Colonic mucosa (tissue), 4 donors: ENCODE data around the gene STAT3. TPM values are rescaled to one million over a fixed set of nuclear protein-coding genes. Genes with fewer than 3 reads are reported as not detected.
A peak's percentile ranks its signal among the peaks of the same experiment; 100 is the strongest.
"Not testable (repeated sequence)": the region's sequence is repeated elsewhere in the genome, so short reads cannot be mapped to it uniquely, and the experiment has no call there.

ENCODE experiments used
- DNase-seq: peaks from one replicate; pipeline ENCODE4 v3.0.0-alpha.2; 2020
- H3K27ac ChIP-seq: fragments of 200-600 bp; one replicate; pipeline ENCODE4 v1.8.0; 2021
- H3K27me3 ChIP-seq: fragments of 200-600 bp; one replicate; pipeline ENCODE4 v1.8.0; 2021
- H3K36me3 ChIP-seq: fragments of 200-600 bp; one replicate; pipeline ENCODE4 v1.8.0; 2021
- H3K4me1 ChIP-seq: fragments of 200-600 bp; one replicate; pipeline ENCODE4 v1.8.0; 2021; ENCODE audit warnings: mild to moderate bottlenecking
- H3K4me3 ChIP-seq: fragments of 200-600 bp; one replicate; pipeline ENCODE4 v1.8.0; 2021
- H3K9ac ChIP-seq, 2 donors: one replicate each; pipeline ENCODE4 v1.7.0; 2013; ENCODE audit warnings: control low read depth in 2 of 2, low read depth in 2 of 2, low read length in 2 of 2
- H3K9me3 ChIP-seq: fragments of 200-600 bp; one replicate; pipeline ENCODE4 v1.8.0; 2021
- CTCF ChIP-seq: fragments of 200-600 bp; IDR thresholded peaks from one replicate; pipeline ENCODE4 v1.8.0; 2022; ENCODE audit warnings: antibody characterized with exemption, mild to moderate bottlenecking
- intact Hi-C: fragments of 100-400 bp; cut with DNase I; formaldehyde crosslinking; loops from one replicate; pipeline ENCODE4 v1.14.1; 2022
- total RNA-seq, 2 donors: library from RNA; stranded (reverse); fragmentation: NEBNext Ultra II Directional in 1 of 2; extraction: Animal tissue kit (Norgen Biotek cat#: 25700) in 1 of 2; gene quantifications; one replicate each; pipeline ENCODE4 v1.2.1, GENCODE V29; 2021
- donor health status: healthy.
- donor health status: DM: no; HTN: no; CAD: no.
- donor health status: DM: no; HTN: no; CAD: no.

The STAT3 gene
- total RNA-seq, 2 donors from 2014 or later, result 137 to 216 TPM

- Histone ChIP-seq H3K4me1 (no peaks in the 10 kb centered on the region), H3K9me3 (no peaks in the 10 kb centered on the region), H3K9ac (peak overlapping the region in 1 of 2 donors; percentile 67), H3K4me3 (no peak overlapping the region), H3K27ac (peak overlapping the region; percentile 78), H3K27me3 (no peaks in the 10 kb centered on the region), H3K36me3 (no peaks in the 10 kb centered on the region)
- no peak for TF ChIP-seq CTCF
- DNase-seq, result peak; percentile 47
- intact Hi-C loops, result no loop called here
Measured at GRCh38 chr17:42403150-42403549, 14.9 kb upstream of the STAT3 start.

GRCh38 chr17:42402117-42402516 is 13.9 kb upstream of the STAT3 start:
- intact Hi-C loops, result no loop called here
- H3K4me1 ChIP-seq, result no peaks in the 10 kb centered on the region
- peak overlapping the region; percentile 78 for H3K27ac ChIP-seq
- no peaks in the 10 kb centered on the region for H3K27me3 ChIP-seq
- no peaks in the 10 kb centered on the region for H3K36me3 ChIP-seq
- H3K4me3 ChIP-seq, result no peak overlapping the region
- peak; percentile 75 for DNase-seq
- H3K9me3 ChIP-seq, result no peaks in the 10 kb centered on the region
- peak overlapping the region in 1 of 2 donors; percentile 67 for H3K9ac ChIP-seq
- no peak for TF ChIP-seq CTCF

GRCh38 chr17:42400844-42401375 is 12.7 kb upstream of the STAT3 start:
- H3K4me3 ChIP-seq, H3K27me3 ChIP-seq, H3K36me3 ChIP-seq, H3K27ac ChIP-seq, DNase-seq, H3K9me3 ChIP-seq, H3K4me1 ChIP-seq, H3K9ac ChIP-seq, intact Hi-C loops: not testable (repeated sequence)

GRCh38 chr17:42399948-42400843 is 12.0 kb upstream of the STAT3 start:
- H3K27me3 ChIP-seq, result no peaks in the 10 kb centered on the region
- no peaks in the 10 kb centered on the region for H3K4me1 ChIP-seq
- H3K9me3 ChIP-seq, result no peaks in the 10 kb centered on the region
- no peak for TF ChIP-seq CTCF
- intact Hi-C loops, result no loop called here
- no peak for DNase-seq
- no peak overlapping the region for H3K27ac ChIP-seq
- H3K36me3 ChIP-seq, result no peaks in the 10 kb centered on the region
- H3K4me3 ChIP-seq, result no peak overlapping the region
- no peak overlapping the region for H3K9ac ChIP-seq

GRCh38 chr17:42399121-42399520 is 10.9 kb upstream of the STAT3 start:
- DNase-seq, result no peak
- intact Hi-C loops, result no loop called here
- H3K4me1 ChIP-seq, result no peaks in the 10 kb centered on the region

GRCh38 chr17:42395601-42396000 is 7.4 kb upstream of the STAT3 start:
- H3K4me3 ChIP-seq, H3K27me3 ChIP-seq, intact Hi-C loops, H3K9ac ChIP-seq, DNase-seq, H3K36me3 ChIP-seq, H3K9me3 ChIP-seq, H3K4me1 ChIP-seq, H3K27ac ChIP-seq: not testable (repeated sequence)

More at GRCh38 chr17:42399121-42399520, 10.9 kb upstream of the STAT3 start:
- Histone ChIP-seq H3K4me3 (no peak overlapping the region), H3K9ac (no peak overlapping the region), H3K27ac (no peak overlapping the region), H3K27me3 (no peaks in the 10 kb centered on the region), H3K36me3 (no peaks in the 10 kb centered on the region), H3K9me3 (no peaks in the 10 kb centered on the region)
- no peak for TF ChIP-seq CTCF
